DMS53 treated with DMSO at 0.1 percent for 48 hours (cell line): ENCODE data around the gene GPR6.

ENCODE experiments used
- DNase-seq: peaks from one replicate; lab custom pipeline; 2025; ENCODE audit not compliant: unreplicated experiment; lab: John Stamatoyannopoulos, UW

GPR6 gene

DNA sequence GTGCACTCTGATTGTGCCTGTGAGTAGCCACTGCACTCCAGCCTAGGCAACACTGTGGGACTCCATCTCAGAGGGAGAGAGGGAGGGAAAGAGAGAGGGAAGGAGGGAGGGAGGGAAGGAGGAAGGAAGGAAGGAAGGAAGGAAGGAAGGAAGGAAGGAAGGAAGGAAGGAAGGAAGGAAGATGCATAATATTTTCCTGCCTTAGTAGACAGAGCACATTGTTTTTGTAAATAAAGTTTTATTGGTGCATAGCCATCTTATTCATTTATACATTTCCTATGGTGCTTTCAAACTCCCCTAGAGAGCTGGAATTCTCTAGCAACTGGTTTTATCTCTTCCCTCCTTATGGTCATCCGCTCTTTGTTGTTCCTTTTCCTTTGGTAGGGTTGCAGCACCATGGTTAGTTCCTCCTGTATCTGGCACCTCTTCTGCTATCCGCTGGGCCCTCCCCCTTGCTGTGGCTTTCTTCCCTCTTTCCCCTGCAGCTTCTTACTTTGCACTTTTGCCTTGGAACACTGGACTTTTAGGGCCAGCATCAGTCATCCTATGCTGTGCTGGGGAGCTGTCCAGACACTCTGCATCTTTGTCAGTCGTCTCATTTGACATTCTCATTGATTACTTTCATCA is 20.2 kb downstream of the GPR6 start:
- DNase-seq: no peak

DNA sequence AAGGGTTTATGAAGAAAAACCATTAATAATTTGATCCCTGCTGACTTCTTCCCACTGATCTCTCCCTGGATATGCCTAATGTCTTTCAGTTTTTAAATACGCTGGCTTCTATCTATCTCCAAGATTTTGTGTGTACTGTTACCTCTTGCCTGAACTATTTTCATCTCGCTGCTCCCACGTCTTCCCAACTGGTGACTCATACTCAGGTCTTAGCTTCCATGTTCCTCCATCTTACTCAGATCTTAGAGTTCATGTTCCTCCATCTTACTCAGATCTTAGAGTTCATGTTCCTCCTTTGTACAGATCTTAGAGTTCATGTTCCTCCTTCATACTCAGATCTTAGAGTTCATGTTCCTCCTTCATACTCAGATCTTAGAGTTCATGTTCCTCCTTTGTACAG is 21.6 kb downstream of the GPR6 start:
- DNase-seq: no peak

DNA sequence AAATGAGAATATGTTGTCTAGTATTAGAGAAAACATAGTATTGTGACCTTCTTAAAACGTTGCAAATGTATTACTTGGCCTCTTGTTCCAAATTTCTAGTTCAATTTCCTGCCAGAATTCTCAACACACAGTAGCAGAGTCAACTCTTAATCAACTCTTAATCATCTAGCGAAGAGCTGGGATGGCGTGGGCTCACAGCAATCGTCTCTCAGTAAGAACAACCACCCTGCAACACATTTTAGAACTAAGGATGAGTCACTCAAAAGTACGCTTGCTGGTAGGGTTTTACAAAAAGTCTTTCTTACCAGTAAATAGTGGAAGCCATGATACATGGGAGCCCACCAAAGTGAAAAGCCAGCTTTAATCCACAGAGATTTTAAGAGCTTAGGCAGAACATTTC is 24.6 kb downstream of the GPR6 start:
- no peak for DNase-seq

DNA sequence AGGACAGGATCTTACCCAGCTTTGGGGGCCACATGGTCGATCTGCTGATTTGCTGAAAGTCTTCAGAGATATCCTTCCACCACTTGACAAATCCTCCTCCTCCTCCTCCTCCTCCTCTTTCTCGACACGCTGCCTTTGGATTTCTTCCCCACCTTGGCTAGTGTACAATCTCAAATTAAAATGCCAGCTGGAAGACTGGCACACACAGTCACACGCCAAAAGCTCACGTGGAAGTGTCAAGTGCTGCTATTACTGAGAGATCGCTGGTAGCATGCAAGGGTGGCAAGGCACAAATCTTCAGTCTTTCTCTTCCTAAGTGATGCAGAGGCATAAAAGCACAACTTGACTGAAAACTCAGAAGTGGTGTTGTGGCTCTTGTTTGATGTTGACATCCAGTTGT is 35.3 kb downstream of the GPR6 start:
- DNase-seq: no peak

- DNase-seq: no peak
These were observed 37.1 kb downstream of the GPR6 start for GRCh38 chr6:110015206-110015605.

GRCh38 chr6:110017306-110017705 is 39.2 kb downstream of the GPR6 start:
- no peak for DNase-seq

- no peak for DNase-seq
These were observed 39.8 kb downstream of the GPR6 start for GRCh38 chr6:110017946-110018345.

GRCh38 chr6:110018486-110018885 is 40.4 kb downstream of the GPR6 start:
- no peak for DNase-seq

- DNase-seq: no peak
These were observed 42.8 kb downstream of the GPR6 start for GRCh38 chr6:110020888-110021287.

GRCh38 chr6:110029144-110029543 is 51.0 kb downstream of the GPR6 start:
- DNase-seq: no peak
